Subcutaneous adipose tissue (tissue), 4 donors: ENCODE measurements around the gene ZNF609. TPM values are rescaled to one million over a fixed set of nuclear protein-coding genes. Genes with fewer than 3 reads are reported as not detected.

Experiments used
- total RNA-seq, 4 donors: library from RNA; depleted of rRNA; stranded (reverse); fragments of >200 nt; gene quantifications; one replicate each; pipeline ENCODE4 v1.1.0, GENCODE V29; 2016
- TF ChIP-seq, protein P1 (sequence below): fragments of 450-650 bp; IDR thresholded peaks from one replicate; pipeline ENCODE4 v1.5.1; 2016; ENCODE audit warnings: low read depth, mild to moderate bottlenecking, control low read depth, antibody characterized with exemption, moderate library complexity

The ZNF609 gene
- total RNA-seq, 4 donors from 2014 or later: 23.0 to 26.9 (median 24.1) TPM

- TF ChIP-seq, protein P1, sequence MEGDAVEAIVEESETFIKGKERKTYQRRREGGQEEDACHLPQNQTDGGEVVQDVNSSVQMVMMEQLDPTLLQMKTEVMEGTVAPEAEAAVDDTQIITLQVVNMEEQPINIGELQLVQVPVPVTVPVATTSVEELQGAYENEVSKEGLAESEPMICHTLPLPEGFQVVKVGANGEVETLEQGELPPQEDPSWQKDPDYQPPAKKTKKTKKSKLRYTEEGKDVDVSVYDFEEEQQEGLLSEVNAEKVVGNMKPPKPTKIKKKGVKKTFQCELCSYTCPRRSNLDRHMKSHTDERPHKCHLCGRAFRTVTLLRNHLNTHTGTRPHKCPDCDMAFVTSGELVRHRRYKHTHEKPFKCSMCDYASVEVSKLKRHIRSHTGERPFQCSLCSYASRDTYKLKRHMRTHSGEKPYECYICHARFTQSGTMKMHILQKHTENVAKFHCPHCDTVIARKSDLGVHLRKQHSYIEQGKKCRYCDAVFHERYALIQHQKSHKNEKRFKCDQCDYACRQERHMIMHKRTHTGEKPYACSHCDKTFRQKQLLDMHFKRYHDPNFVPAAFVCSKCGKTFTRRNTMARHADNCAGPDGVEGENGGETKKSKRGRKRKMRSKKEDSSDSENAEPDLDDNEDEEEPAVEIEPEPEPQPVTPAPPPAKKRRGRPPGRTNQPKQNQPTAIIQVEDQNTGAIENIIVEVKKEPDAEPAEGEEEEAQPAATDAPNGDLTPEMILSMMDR: no peak
These were observed 187.0 kb downstream of the ZNF609 start for GRCh38 chr15:64647367-64647766.

DNA sequence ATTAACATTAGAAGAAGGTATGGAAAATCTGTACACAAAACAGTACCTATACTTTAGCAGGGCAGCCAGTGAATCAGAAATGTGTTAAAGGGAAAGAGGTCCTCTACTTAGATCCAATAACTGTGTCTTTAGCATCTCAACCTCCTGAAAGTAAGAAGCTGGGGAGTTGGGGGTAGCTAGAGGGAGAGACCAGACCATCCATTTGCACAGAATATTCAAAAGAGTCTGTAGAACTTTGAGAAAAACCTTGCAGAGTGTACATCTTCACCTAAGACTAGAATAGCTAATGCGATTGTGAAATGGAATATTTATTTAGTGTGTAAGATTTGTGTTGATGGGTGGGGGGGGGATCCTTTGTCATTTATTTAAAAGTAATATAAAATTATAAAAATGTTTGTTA, 190.2 kb downstream of the ZNF609 start:
- TF ChIP-seq, protein P1: no peak

DNA sequence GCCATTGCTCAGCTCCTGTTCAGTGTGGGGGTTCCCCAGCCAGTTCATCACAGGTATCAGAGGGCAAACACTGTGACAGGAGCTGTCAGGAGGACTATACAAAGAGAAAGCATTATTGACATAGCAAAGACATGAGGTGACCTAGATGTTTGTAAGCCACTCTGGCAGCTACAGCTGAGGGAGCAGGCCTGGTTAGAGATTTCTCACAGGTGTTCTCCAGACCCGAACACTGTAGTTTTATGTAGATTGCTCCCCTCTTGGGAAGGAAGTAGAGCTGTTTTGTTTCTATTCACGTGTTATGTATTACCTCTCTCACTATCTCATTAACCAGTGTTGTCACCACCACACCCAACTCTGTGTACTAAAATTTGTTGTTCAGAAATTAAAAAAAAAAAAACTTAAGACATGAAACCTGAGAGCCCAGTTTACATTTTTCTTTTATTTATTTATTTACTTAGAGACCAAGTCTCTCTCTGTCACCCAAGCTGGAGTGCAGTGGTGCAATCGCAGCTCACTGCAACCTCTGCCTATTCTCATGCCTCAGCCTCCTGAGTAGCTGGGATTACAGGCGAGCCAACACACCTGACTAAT, 191.3 kb downstream of the ZNF609 start:
- TF ChIP-seq, protein P1: no peak

DNA sequence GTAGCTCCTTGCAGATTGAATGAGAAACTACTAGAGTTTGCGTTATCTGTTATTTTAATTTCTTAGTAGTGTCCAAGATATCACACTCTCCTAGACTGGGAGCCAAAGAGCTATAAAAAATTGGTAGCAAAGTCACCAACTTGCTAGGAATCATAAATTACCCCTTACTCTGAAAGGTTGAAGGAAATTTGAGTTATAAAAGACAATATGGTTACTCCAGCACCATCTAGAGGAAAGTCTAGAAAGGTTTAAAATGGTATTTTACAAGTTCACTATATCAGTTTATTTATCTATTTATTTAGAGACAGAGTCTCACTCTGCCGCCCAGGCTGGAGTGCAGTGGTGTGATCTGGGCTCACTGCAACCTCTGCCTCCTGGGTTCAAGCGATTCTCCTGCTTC, 193.4 kb downstream of the ZNF609 start:
- TF ChIP-seq, protein P1: no peak

DNA sequence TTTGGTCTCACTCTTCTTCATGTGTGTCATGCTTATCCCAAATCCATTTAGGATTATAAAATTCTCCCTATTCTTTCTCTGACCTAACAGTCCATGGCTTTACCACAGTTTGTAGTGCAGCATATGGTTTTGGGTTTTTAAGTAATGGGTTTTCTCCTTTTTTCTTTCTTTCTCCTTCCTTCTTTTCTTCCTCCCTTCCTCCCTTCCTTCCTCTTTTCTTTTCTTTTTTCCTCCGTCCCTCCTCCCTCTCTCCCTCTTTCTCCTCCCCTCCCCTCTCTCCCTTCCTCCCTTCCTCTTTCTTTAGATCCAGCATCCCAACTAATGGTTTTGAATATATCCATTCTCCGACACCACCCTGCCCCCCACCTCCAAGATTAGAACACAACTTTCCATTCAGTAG, 196.1 kb downstream of the ZNF609 start:
- TF ChIP-seq, protein P1: no peak

DNA sequence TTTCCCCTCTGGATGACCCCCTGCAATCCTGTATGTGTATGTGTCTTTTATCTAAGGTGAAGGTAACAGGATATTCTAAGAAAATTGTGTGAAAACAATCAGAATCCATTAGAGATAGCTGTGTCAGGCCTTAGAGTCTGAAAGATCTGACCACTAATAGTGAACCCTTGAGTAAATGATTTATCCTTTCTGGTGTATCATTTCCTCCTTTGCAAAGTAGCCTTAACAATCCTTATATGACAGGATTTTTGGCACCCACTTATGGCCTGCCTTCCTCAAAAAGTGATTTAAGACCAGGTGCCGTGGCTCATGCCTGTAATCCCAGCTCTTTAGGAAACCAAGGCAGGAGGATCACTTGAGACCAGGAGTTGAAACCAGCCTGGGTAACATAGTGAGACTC, 204.8 kb downstream of the ZNF609 start:
- TF ChIP-seq, protein P1: no peak

- TF ChIP-seq, protein P1: no peak
These were observed 207.4 kb downstream of the ZNF609 start for GRCh38 chr15:64667736-64668161.
